ENCODE results near the gene PPM1H.

Gene PPM1H

GRCh38 chr12:62653304-62653703, 281.6 kb downstream of the PPM1H start:
- H3K23ac ChIP-seq (ENCODE audit: low read length in 2 of 2): no peak overlapping the region
- H4K91ac ChIP-seq (ENCODE audit: low read length): no peak overlapping the region
- 85% methylated on average over 3 of the region's 3 CpGs for WGBS
- H3K4me3 ChIP-seq (ENCODE audit: insufficient read depth in 1 of 2, low read depth in 1 of 2, low read length in 2 of 2): no peak overlapping the region
- no peak overlapping the region for H2BK15ac ChIP-seq (ENCODE audit: low read depth, poor library complexity, severe bottlenecking)
- no peaks in the 10 kb centered on the region for H3K79me1 ChIP-seq (replicated peaks; ENCODE audit: low read length, poor library complexity, severe bottlenecking)
- no peak overlapping the region for H2BK120ac ChIP-seq (ENCODE audit: low read depth, low read length)
- H3K4ac ChIP-seq (ENCODE audit: low read depth in 1 of 2, low read length in 2 of 2): no peak overlapping the region
- H2AFZ ChIP-seq (ENCODE audit: low read depth, low read length): no peak overlapping the region
- no peak overlapping the region for H3K4me2 ChIP-seq (ENCODE audit: low read length, poor library complexity, severe bottlenecking)
- no peak for DNase-seq
- H3K27ac ChIP-seq (ENCODE audit: low read length, poor library complexity, severe bottlenecking): no peak overlapping the region
- no peak overlapping the region for H3K9ac ChIP-seq (ENCODE audit: low read length)
- H3K36me3 ChIP-seq (ENCODE audit: control insufficient read depth in 1 of 2, insufficient read depth in 2 of 2, low read depth in 1 of 2, low read length in 2 of 2): peaks cover 0 to 6% of the 10 kb centered on the region in 2 experiments
- no peaks in the 10 kb centered on the region for H3K27me3 ChIP-seq (ENCODE audit: control insufficient read depth in 1 of 2, insufficient read depth in 1 of 2, low read length in 2 of 2)
- no peak overlapping the region for H2AK5ac ChIP-seq (ENCODE audit: low read length, severe bottlenecking)
- H2BK12ac ChIP-seq (ENCODE audit: low read length in 2 of 2): no peak overlapping the region
- peaks cover 4% of the 10 kb centered on the region for H3K4me1 ChIP-seq (ENCODE audit: control insufficient read depth, insufficient read depth, low read depth, low read length)
- H4K8ac ChIP-seq (ENCODE audit: low read length): no peak overlapping the region
- no peaks in the 10 kb centered on the region for H3K9me3 ChIP-seq (ENCODE audit: control insufficient read depth, low read length)
- no peak overlapping the region for H3K18ac ChIP-seq (ENCODE audit: low read depth in 1 of 2, low read length in 2 of 2)
- no peak overlapping the region for H2BK5ac ChIP-seq (ENCODE audit: low read depth, low read length, poor library complexity, severe bottlenecking)
- no peak overlapping the region for H3K14ac ChIP-seq (ENCODE audit: low read length in 2 of 2)

- Histone ChIP-seq H2BK120ac (ENCODE audit: low read depth, low read length) (no peak overlapping the region), H3K4me3 (ENCODE audit: insufficient read depth in 1 of 2, low read depth in 1 of 2, low read length in 2 of 2) (no peak overlapping the region)
- WGBS: 87% methylated on average over 2 of the region's 2 CpGs
These were observed 283.8 kb downstream of the PPM1H start for GRCh38 chr12:62651138-62651537.

GRCh38 chr12:62649412-62650138, 285.4 kb downstream of the PPM1H start:
- Histone ChIP-seq H2BK15ac (ENCODE audit: low read depth, poor library complexity, severe bottlenecking) (no peak overlapping the region), H3K23ac (ENCODE audit: low read length in 2 of 2) (no peak overlapping the region), H3K27ac (ENCODE audit: low read length, poor library complexity, severe bottlenecking) (no peak overlapping the region), H4K8ac (ENCODE audit: low read length) (no peak overlapping the region), H2BK12ac (ENCODE audit: low read length in 2 of 2) (no peak overlapping the region), H3K4ac (ENCODE audit: low read depth in 1 of 2, low read length in 2 of 2) (no peak overlapping the region), H3K14ac (ENCODE audit: low read length in 2 of 2) (no peak overlapping the region), H2BK120ac (ENCODE audit: low read depth, low read length) (no peak overlapping the region), H3K4me1 (ENCODE audit: control insufficient read depth, insufficient read depth, low read depth, low read length) (peaks cover under 1% of the 10 kb centered on the region), H3K4me3 (ENCODE audit: insufficient read depth in 1 of 2, low read depth in 1 of 2, low read length in 2 of 2) (no peak overlapping the region), H3K27me3 (ENCODE audit: control insufficient read depth in 1 of 2, insufficient read depth in 1 of 2, low read length in 2 of 2) (no peaks in the 10 kb centered on the region), H3K18ac (ENCODE audit: low read depth in 1 of 2, low read length in 2 of 2) (no peak overlapping the region), H2BK5ac (ENCODE audit: low read depth, low read length, poor library complexity, severe bottlenecking) (no peak overlapping the region), H3K9me3 (ENCODE audit: control insufficient read depth, low read length) (no peaks in the 10 kb centered on the region), H3K4me2 (ENCODE audit: low read length, poor library complexity, severe bottlenecking) (no peak overlapping the region), H3K79me1 (replicated peaks; ENCODE audit: low read length, poor library complexity, severe bottlenecking) (no peaks in the 10 kb centered on the region), H2AK5ac (ENCODE audit: low read length, severe bottlenecking) (no peak overlapping the region), H4K91ac (ENCODE audit: low read length) (no peak overlapping the region), H3K9ac (ENCODE audit: low read length) (no peak overlapping the region), H3K36me3 (ENCODE audit: control insufficient read depth in 1 of 2, insufficient read depth in 2 of 2, low read depth in 1 of 2, low read length in 2 of 2) (peaks cover 0 to 11% of the 10 kb centered on the region in 2 experiments), H2AFZ (ENCODE audit: low read depth, low read length) (no peak overlapping the region)
- no peak for DNase-seq
- WGBS: 85% methylated on average over 2 of the region's 4 CpGs

More at GRCh38 chr12:62651138-62651537, 283.8 kb downstream of the PPM1H start:
- Histone ChIP-seq H4K8ac (ENCODE audit: low read length) (no peak overlapping the region), H2BK5ac (ENCODE audit: low read depth, low read length, poor library complexity, severe bottlenecking) (no peak overlapping the region), H3K4me1 (ENCODE audit: control insufficient read depth, insufficient read depth, low read depth, low read length) (peaks cover 4% of the 10 kb centered on the region), H3K79me1 (replicated peaks; ENCODE audit: low read length, poor library complexity, severe bottlenecking) (no peaks in the 10 kb centered on the region), H2AFZ (ENCODE audit: low read depth, low read length) (no peak overlapping the region), H3K23ac (ENCODE audit: low read length in 2 of 2) (no peak overlapping the region), H3K4ac (ENCODE audit: low read depth in 1 of 2, low read length in 2 of 2) (no peak overlapping the region), H2AK5ac (ENCODE audit: low read length, severe bottlenecking) (no peak overlapping the region), H3K18ac (ENCODE audit: low read depth in 1 of 2, low read length in 2 of 2) (no peak overlapping the region), H2BK12ac (ENCODE audit: low read length in 2 of 2) (no peak overlapping the region), H3K27ac (ENCODE audit: low read length, poor library complexity, severe bottlenecking) (no peak overlapping the region), H2BK15ac (ENCODE audit: low read depth, poor library complexity, severe bottlenecking) (no peak overlapping the region), H3K27me3 (ENCODE audit: control insufficient read depth in 1 of 2, insufficient read depth in 1 of 2, low read length in 2 of 2) (no peaks in the 10 kb centered on the region), H3K4me2 (ENCODE audit: low read length, poor library complexity, severe bottlenecking) (no peak overlapping the region), H4K91ac (ENCODE audit: low read length) (no peak overlapping the region), H3K9ac (ENCODE audit: low read length) (no peak overlapping the region), H3K9me3 (ENCODE audit: control insufficient read depth, low read length) (no peaks in the 10 kb centered on the region), H3K14ac (ENCODE audit: low read length in 2 of 2) (no peak overlapping the region), H3K36me3 (ENCODE audit: control insufficient read depth in 1 of 2, insufficient read depth in 2 of 2, low read depth in 1 of 2, low read length in 2 of 2) (peaks cover 0 to 11% of the 10 kb centered on the region in 2 experiments)
- no peak for DNase-seq

- H3K27me3 ChIP-seq (ENCODE audit: control insufficient read depth in 1 of 2, insufficient read depth in 1 of 2, low read length in 2 of 2): no peaks in the 10 kb centered on the region
- no peak overlapping the region for H3K14ac ChIP-seq (ENCODE audit: low read length in 2 of 2)
- no peak for DNase-seq
- H3K36me3 ChIP-seq (ENCODE audit: control insufficient read depth in 1 of 2, insufficient read depth in 2 of 2, low read depth in 1 of 2, low read length in 2 of 2): peaks cover 0 to 8% of the 10 kb centered on the region in 2 experiments
- no peaks in the 10 kb centered on the region for H3K79me1 ChIP-seq (replicated peaks; ENCODE audit: low read length, poor library complexity, severe bottlenecking)
- H2AK5ac ChIP-seq (ENCODE audit: low read length, severe bottlenecking): no peak overlapping the region
- no peak overlapping the region for H2BK120ac ChIP-seq (ENCODE audit: low read depth, low read length)
- H3K27ac ChIP-seq (ENCODE audit: low read length, poor library complexity, severe bottlenecking): no peak overlapping the region
- H3K4me3 ChIP-seq (ENCODE audit: insufficient read depth in 1 of 2, low read depth in 1 of 2, low read length in 2 of 2): no peak overlapping the region
- no peaks in the 10 kb centered on the region for H3K9me3 ChIP-seq (ENCODE audit: control insufficient read depth, low read length)
- H4K8ac ChIP-seq (ENCODE audit: low read length): no peak overlapping the region
- no peak overlapping the region for H4K91ac ChIP-seq (ENCODE audit: low read length)
- H2BK15ac ChIP-seq (ENCODE audit: low read depth, poor library complexity, severe bottlenecking): no peak overlapping the region
- no peaks in the 10 kb centered on the region for H3K4me1 ChIP-seq (ENCODE audit: control insufficient read depth, insufficient read depth, low read depth, low read length)
- no peak overlapping the region for H2BK12ac ChIP-seq (ENCODE audit: low read length in 2 of 2)
- no peak overlapping the region for H3K4ac ChIP-seq (ENCODE audit: low read depth in 1 of 2, low read length in 2 of 2)
- no peak overlapping the region for H3K18ac ChIP-seq (ENCODE audit: low read depth in 1 of 2, low read length in 2 of 2)
- no peak overlapping the region for H3K9ac ChIP-seq (ENCODE audit: low read length)
- H2AFZ ChIP-seq (ENCODE audit: low read depth, low read length): no peak overlapping the region
- no peak overlapping the region for H3K23ac ChIP-seq (ENCODE audit: low read length in 2 of 2)
- no peak overlapping the region for H2BK5ac ChIP-seq (ENCODE audit: low read depth, low read length, poor library complexity, severe bottlenecking)
- H3K4me2 ChIP-seq (ENCODE audit: low read length, poor library complexity, severe bottlenecking): no peak overlapping the region
- WGBS: 40% methylated on average over 2 of the region's 3 CpGs
These were observed 287.4 kb downstream of the PPM1H start for GRCh38 chr12:62647586-62647985.

Data from mesenchymal stem cell (in vitro differentiated cells and primary cell).